IPS-18a (cell line): ENCODE data around the gene CSF1R.

Experiments
- H3K27ac ChIP-seq: one replicate; pipeline ENCODE4 v1.5.1; 2013; ENCODE audit warnings: low read length
- H3K27me3 ChIP-seq: one replicate; pipeline ENCODE4 v1.6.1; 2013; ENCODE audit warnings: mild to moderate bottlenecking, low read length; ENCODE audit not compliant: control insufficient read depth, insufficient read depth
- H3K36me3 ChIP-seq: one replicate; pipeline ENCODE4 v1.6.1; 2013; ENCODE audit warnings: low read depth, low read length; ENCODE audit not compliant: control insufficient read depth
- H3K4me1 ChIP-seq: one replicate; pipeline ENCODE4 v1.6.1; 2013; ENCODE audit warnings: low read depth, low read length; ENCODE audit not compliant: control insufficient read depth
- H3K4me3 ChIP-seq: one replicate; pipeline ENCODE4 v1.5.1; 2013; ENCODE audit warnings: low read length
- H3K9ac ChIP-seq: one replicate; pipeline ENCODE4 v1.6.1; 2013; ENCODE audit warnings: mild to moderate bottlenecking, low read length, moderate library complexity
- H3K9me3 ChIP-seq: one replicate; pipeline ENCODE4 v1.6.1; 2013; ENCODE audit warnings: low read depth, low read length; ENCODE audit not compliant: control insufficient read depth

The CSF1R gene

GRCh38 chr5:150119421-150120061 is 33.2 kb upstream of the CSF1R start:
- Histone ChIP-seq H3K27me3 (no peaks in the 10 kb centered on the region), H3K4me1 (no peaks in the 10 kb centered on the region), H3K36me3 (no peaks in the 10 kb centered on the region), H3K9ac (no peak overlapping the region), H3K27ac (no peak overlapping the region), H3K9me3 (no peaks in the 10 kb centered on the region), H3K4me3 (no peak overlapping the region)

- H3K4me1 ChIP-seq, result no peaks in the 10 kb centered on the region
- no peaks in the 10 kb centered on the region for H3K9me3 ChIP-seq
- no peak overlapping the region for H3K27ac ChIP-seq
- no peaks in the 10 kb centered on the region for H3K27me3 ChIP-seq
- H3K36me3 ChIP-seq, result no peaks in the 10 kb centered on the region
- no peak overlapping the region for H3K4me3 ChIP-seq
- H3K9ac ChIP-seq, result no peak overlapping the region
These were observed 32.3 kb upstream of the CSF1R start for GRCh38 chr5:150118561-150119229.

GRCh38 chr5:150117945-150118560 is 31.7 kb upstream of the CSF1R start:
- H3K4me1 ChIP-seq, result no peaks in the 10 kb centered on the region
- no peak overlapping the region for H3K27ac ChIP-seq
- no peak overlapping the region for H3K9ac ChIP-seq
- no peaks in the 10 kb centered on the region for H3K36me3 ChIP-seq
- H3K4me3 ChIP-seq, result no peak overlapping the region
- no peaks in the 10 kb centered on the region for H3K27me3 ChIP-seq
- no peaks in the 10 kb centered on the region for H3K9me3 ChIP-seq

GRCh38 chr5:150116667-150117400 is 30.5 kb upstream of the CSF1R start:
- H3K27me3 ChIP-seq, result no peaks in the 10 kb centered on the region
- H3K36me3 ChIP-seq, result no peaks in the 10 kb centered on the region
- H3K9me3 ChIP-seq, result no peaks in the 10 kb centered on the region
- peaks cover 3% of the 10 kb centered on the region for H3K4me1 ChIP-seq
- H3K4me3 ChIP-seq, result no peak overlapping the region
- no peak overlapping the region for H3K9ac ChIP-seq
- H3K27ac ChIP-seq, result no peak overlapping the region

- Histone ChIP-seq H3K27ac (no peak overlapping the region), H3K27me3 (no peaks in the 10 kb centered on the region), H3K4me3 (no peak overlapping the region), H3K4me1 (peaks cover 3% of the 10 kb centered on the region), H3K9me3 (no peaks in the 10 kb centered on the region), H3K9ac (no peak overlapping the region), H3K36me3 (no peaks in the 10 kb centered on the region)
These were observed 28.5 kb upstream of the CSF1R start for GRCh38 chr5:150114773-150115408.

GRCh38 chr5:150114102-150114641 is 27.8 kb upstream of the CSF1R start:
- H3K4me3 ChIP-seq, result no peak overlapping the region
- peaks cover 3% of the 10 kb centered on the region for H3K4me1 ChIP-seq
- no peak overlapping the region for H3K9ac ChIP-seq
- H3K27me3 ChIP-seq, result no peaks in the 10 kb centered on the region
- no peaks in the 10 kb centered on the region for H3K9me3 ChIP-seq
- H3K27ac ChIP-seq, result no peak overlapping the region
- no peaks in the 10 kb centered on the region for H3K36me3 ChIP-seq

GRCh38 chr5:150113047-150113744 is 26.8 kb upstream of the CSF1R start:
- no peak overlapping the region for H3K9ac ChIP-seq
- no peak overlapping the region for H3K4me3 ChIP-seq
- H3K27me3 ChIP-seq, result no peaks in the 10 kb centered on the region
- H3K9me3 ChIP-seq, result no peaks in the 10 kb centered on the region
- H3K36me3 ChIP-seq, result no peaks in the 10 kb centered on the region
- H3K4me1 ChIP-seq, result peaks cover 3% of the 10 kb centered on the region
- no peak overlapping the region for H3K27ac ChIP-seq

GRCh38 chr5:150112201-150113046 is 26.1 kb upstream of the CSF1R start:
- Histone ChIP-seq H3K4me3 (no peak overlapping the region), H3K27ac (no peak overlapping the region), H3K9ac (no peak overlapping the region), H3K4me1 (peaks cover 3% of the 10 kb centered on the region), H3K9me3 (no peaks in the 10 kb centered on the region), H3K36me3 (no peaks in the 10 kb centered on the region), H3K27me3 (no peaks in the 10 kb centered on the region)

GRCh38 chr5:150111122-150111521 is 24.8 kb upstream of the CSF1R start:
- Histone ChIP-seq H3K27ac (no peak overlapping the region), H3K36me3 (no peaks in the 10 kb centered on the region)

GRCh38 chr5:150109921-150110320 is 23.6 kb upstream of the CSF1R start:
- H3K9me3 ChIP-seq, result no peaks in the 10 kb centered on the region
- peaks cover 3% of the 10 kb centered on the region for H3K4me1 ChIP-seq
- H3K36me3 ChIP-seq, result no peaks in the 10 kb centered on the region
- no peak overlapping the region for H3K9ac ChIP-seq
- no peak overlapping the region for H3K4me3 ChIP-seq
- no peak overlapping the region for H3K27ac ChIP-seq
- no peaks in the 10 kb centered on the region for H3K27me3 ChIP-seq

More at GRCh38 chr5:150111122-150111521, 24.8 kb upstream of the CSF1R start:
- Histone ChIP-seq H3K4me1 (peaks cover 3% of the 10 kb centered on the region), H3K27me3 (no peaks in the 10 kb centered on the region), H3K9ac (no peak overlapping the region), H3K4me3 (no peak overlapping the region), H3K9me3 (no peaks in the 10 kb centered on the region)
